ENCODE results near the gene ATF7IP.
"Not testable (repeated sequence)": the region's sequence is repeated elsewhere in the genome, so short reads cannot be mapped to it uniquely, and the experiment has no call there.

ATF7IP gene

GRCh38 chr12:14327711-14328110, 37.8 kb upstream of the ATF7IP start:
- no peak overlapping the region for H3K4me3 ChIP-seq (ENCODE audit: low read depth, low read length)
- TF ChIP-seq CTCF (IDR thresholded peaks at IDR 0.05; ENCODE audit: low read depth, low read length, missing control alignments), result no peak
- no peak for DNase-seq (ENCODE audit: low read depth)

GRCh38 chr12:14332482-14332881, 33.0 kb upstream of the ATF7IP start:
- no peak overlapping the region for H3K4me3 ChIP-seq (ENCODE audit: low read depth, low read length)
- no peak for DNase-seq (ENCODE audit: low read depth)
- no peak for TF ChIP-seq CTCF (IDR thresholded peaks at IDR 0.05; ENCODE audit: low read depth, low read length, missing control alignments)

- no peak for DNase-seq (ENCODE audit: low read depth)
- H3K4me3 ChIP-seq (ENCODE audit: low read depth, low read length), result no peak overlapping the region
- no peak for TF ChIP-seq CTCF (IDR thresholded peaks at IDR 0.05; ENCODE audit: low read depth, low read length, missing control alignments)
Measured at GRCh38 chr12:14340371-14340770, 25.1 kb upstream of the ATF7IP start.

- not testable (repeated sequence) for DNase-seq (ENCODE audit: low read depth)
Measured at GRCh38 chr12:14351524-14351923, 14.0 kb upstream of the ATF7IP start.

GRCh38 chr12:14352066-14352465, 13.4 kb upstream of the ATF7IP start:
- not testable (repeated sequence) for DNase-seq (ENCODE audit: low read depth); H3K4me3 ChIP-seq (ENCODE audit: low read depth, low read length)

More at GRCh38 chr12:14351524-14351923, 14.0 kb upstream of the ATF7IP start:
- not testable (repeated sequence) for H3K4me3 ChIP-seq (ENCODE audit: low read depth, low read length)

- H3K4me3 ChIP-seq (ENCODE audit: low read depth, low read length); DNase-seq (ENCODE audit: low read depth): not testable (repeated sequence)
Measured at GRCh38 chr12:14354665-14355064, 10.8 kb upstream of the ATF7IP start.

- no peak overlapping the region for H3K4me3 ChIP-seq (ENCODE audit: low read depth, low read length)
- DNase-seq (ENCODE audit: low read depth), result no peak
- TF ChIP-seq CTCF (IDR thresholded peaks at IDR 0.05; ENCODE audit: low read depth, low read length, missing control alignments), result no peak
Measured at GRCh38 chr12:14356147-14356546, 9.3 kb upstream of the ATF7IP start.

GRCh38 chr12:14357486-14357885, 8.0 kb upstream of the ATF7IP start:
- no peak for TF ChIP-seq CTCF (IDR thresholded peaks at IDR 0.05; ENCODE audit: low read depth, low read length, missing control alignments)
- H3K4me3 ChIP-seq (ENCODE audit: low read depth, low read length), result no peak overlapping the region
- DNase-seq (ENCODE audit: low read depth), result no peak

GRCh38 chr12:14362352-14362751, 3.1 kb upstream of the ATF7IP start:
- no peak for TF ChIP-seq CTCF (IDR thresholded peaks at IDR 0.05; ENCODE audit: low read depth, low read length, missing control alignments)
- no peak for DNase-seq (ENCODE audit: low read depth)
- no peak overlapping the region for H3K4me3 ChIP-seq (ENCODE audit: low read depth, low read length)
